Measurements from ENCODE around the gene FNDC3B.
A peak's percentile ranks its signal among the peaks of the same experiment; 100 is the strongest.

FNDC3B gene

DNA sequence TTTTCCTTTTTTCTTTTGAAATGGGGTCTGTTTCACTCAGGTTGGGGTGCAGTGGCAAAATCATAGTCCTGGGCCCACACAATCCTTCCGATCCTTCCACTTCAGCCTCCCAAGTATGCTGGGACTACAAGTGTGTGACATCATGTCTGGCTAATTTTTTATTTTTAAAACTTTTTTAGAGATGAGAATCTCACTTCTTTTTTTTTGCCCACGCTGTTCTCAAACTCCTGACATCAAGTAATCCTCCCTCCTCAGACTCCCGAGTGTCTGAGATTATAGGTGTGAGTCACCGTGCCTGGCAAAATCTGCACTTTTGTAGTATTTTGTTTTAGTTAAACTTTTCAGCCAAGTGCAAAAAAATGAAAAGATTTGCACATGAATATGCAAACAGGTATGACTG is 171.0 kb downstream of the FNDC3B start:
- TF ChIP-seq, protein P1, sequence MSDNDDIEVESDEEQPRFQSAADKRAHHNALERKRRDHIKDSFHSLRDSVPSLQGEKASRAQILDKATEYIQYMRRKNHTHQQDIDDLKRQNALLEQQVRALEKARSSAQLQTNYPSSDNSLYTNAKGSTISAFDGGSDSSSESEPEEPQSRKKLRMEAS (IDR thresholded peaks at IDR 0.05; ENCODE audit: low read depth, low read length) = no peak
- no peak for TF ChIP-seq POLR2A (IDR thresholded peaks at IDR 0.05; ENCODE audit: extremely low read depth, insufficient read length)
- TF ChIP-seq MYC (IDR thresholded peaks at IDR 0.05; ENCODE audit: low read depth, low read length) = no peak
- TF ChIP-seq, protein P2, sequence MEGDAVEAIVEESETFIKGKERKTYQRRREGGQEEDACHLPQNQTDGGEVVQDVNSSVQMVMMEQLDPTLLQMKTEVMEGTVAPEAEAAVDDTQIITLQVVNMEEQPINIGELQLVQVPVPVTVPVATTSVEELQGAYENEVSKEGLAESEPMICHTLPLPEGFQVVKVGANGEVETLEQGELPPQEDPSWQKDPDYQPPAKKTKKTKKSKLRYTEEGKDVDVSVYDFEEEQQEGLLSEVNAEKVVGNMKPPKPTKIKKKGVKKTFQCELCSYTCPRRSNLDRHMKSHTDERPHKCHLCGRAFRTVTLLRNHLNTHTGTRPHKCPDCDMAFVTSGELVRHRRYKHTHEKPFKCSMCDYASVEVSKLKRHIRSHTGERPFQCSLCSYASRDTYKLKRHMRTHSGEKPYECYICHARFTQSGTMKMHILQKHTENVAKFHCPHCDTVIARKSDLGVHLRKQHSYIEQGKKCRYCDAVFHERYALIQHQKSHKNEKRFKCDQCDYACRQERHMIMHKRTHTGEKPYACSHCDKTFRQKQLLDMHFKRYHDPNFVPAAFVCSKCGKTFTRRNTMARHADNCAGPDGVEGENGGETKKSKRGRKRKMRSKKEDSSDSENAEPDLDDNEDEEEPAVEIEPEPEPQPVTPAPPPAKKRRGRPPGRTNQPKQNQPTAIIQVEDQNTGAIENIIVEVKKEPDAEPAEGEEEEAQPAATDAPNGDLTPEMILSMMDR (IDR thresholded peaks at IDR 0.05; ENCODE audit: low read depth, low read length) = no peak
- DNase-seq (ENCODE audit: low read depth) = no peak

DNA sequence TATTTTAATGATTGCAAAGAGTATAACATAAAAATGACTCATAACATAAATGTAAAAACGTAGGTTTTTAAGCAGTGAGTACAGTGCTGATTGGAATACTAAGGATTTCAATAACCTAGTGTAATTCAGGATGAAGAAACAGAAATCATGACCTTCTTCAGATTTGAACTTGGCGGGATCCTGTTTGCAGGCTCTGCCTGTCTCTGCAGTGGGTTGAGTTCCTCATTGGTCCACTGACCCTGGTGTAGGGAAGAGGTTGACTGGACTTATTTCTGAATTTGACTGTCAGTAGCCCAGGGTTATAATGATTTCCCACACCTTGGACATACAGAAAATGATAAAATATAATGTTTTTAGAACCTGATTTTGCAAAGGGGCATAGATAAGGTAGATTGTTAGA is 171.7 kb downstream of the FNDC3B start:
- TF ChIP-seq, protein P1 (IDR thresholded peaks at IDR 0.05; ENCODE audit: low read depth, low read length) = no peak
- no peak for TF ChIP-seq MYC (IDR thresholded peaks at IDR 0.05; ENCODE audit: low read depth, low read length)
- no peak for TF ChIP-seq POLR2A (IDR thresholded peaks at IDR 0.05; ENCODE audit: extremely low read depth, insufficient read length)
- TF ChIP-seq, protein P2 (IDR thresholded peaks at IDR 0.05; ENCODE audit: low read depth, low read length) = no peak
- DNase-seq (ENCODE audit: low read depth) = no peak
- no peak overlapping the region for H3K4me3 ChIP-seq (ENCODE audit: low read depth, low read length)

More for the DNA sequence above, 171.0 kb downstream of the FNDC3B start:
- H3K4me3 ChIP-seq (ENCODE audit: low read depth, low read length) = no peak overlapping the region

DNA sequence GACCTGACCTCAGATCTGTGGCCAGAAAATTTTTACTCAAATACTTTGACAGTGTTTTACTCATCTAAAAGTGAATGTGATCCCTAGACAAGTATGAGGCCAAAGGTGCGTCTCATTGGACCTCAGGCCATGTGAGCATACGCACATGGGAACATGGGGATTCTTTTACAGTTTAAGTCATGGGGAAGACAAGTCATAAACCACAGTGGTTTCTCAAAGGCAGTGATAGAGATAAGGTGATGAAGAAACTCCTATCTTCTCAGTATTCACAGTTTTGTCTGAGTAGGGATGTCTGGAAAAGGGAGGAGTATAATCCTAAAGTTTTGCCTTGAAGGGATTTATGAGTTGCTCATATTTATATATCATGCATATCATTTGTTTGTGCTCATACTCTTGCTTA is 173.8 kb downstream of the FNDC3B start:
- no peak for DNase-seq (ENCODE audit: low read depth)
- no peak overlapping the region for H3K4me3 ChIP-seq (ENCODE audit: low read depth, low read length)
- no peak for TF ChIP-seq MYC (IDR thresholded peaks at IDR 0.05; ENCODE audit: low read depth, low read length)
- TF ChIP-seq, protein P1 (IDR thresholded peaks at IDR 0.05; ENCODE audit: low read depth, low read length) = 0 out of 2 replicates have a peak, but pooled peaks have one; percentile 6

DNA sequence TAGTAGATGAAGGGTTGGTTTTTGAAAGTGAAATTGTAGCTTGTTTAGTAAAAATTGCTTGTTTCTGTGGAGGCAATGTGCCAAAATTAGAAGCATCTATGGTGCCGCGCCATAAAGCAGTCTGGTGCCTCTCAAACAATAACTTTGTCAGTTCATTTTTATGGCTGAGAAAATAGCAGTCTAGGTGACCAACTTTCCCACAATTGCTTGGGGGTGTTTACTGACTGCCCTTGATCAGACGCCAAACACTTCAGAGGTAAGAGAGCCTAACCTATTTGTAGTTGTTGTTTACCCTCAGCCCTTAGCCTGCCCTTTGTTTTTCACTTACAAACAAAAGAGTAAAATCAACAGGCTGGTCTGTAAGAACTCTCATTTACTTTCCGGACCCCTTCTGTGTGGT is 174.5 kb downstream of the FNDC3B start:
- DNase-seq (ENCODE audit: low read depth) = no peak
- TF ChIP-seq, protein P1 (IDR thresholded peaks at IDR 0.05; ENCODE audit: low read depth, low read length) = no peak
- no peak for TF ChIP-seq MYC (IDR thresholded peaks at IDR 0.05; ENCODE audit: low read depth, low read length)
- TF ChIP-seq, protein P2 (IDR thresholded peaks at IDR 0.05; ENCODE audit: low read depth, low read length) = no peak
- TF ChIP-seq POLR2A (IDR thresholded peaks at IDR 0.05; ENCODE audit: extremely low read depth, insufficient read length) = no peak
- H3K4me3 ChIP-seq (ENCODE audit: low read depth, low read length) = no peak overlapping the region

DNA sequence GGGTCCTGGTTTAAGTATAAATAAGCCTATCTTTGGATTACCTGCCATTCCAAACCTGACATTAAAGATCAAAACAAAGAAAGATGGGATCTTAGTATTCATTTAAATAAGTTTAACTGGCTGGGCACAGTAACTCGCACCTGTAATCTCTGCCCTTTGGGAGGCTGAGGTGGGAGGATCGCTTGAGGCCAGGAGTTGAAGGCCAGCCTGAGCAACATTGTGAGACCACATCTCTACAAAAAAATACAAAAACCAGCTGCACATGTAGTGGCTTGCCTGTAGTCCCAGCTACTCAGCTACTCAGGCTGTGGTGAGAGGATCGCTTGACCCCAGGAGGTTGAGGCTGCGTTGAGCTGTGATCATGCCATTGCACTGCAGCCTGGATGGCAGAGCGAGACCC is 176.9 kb downstream of the FNDC3B start:
- TF ChIP-seq, protein P2 (IDR thresholded peaks at IDR 0.05; ENCODE audit: low read depth, low read length) = no peak
- TF ChIP-seq POLR2A (IDR thresholded peaks at IDR 0.05; ENCODE audit: extremely low read depth, insufficient read length) = no peak
- DNase-seq (ENCODE audit: low read depth) = no peak
- H3K4me3 ChIP-seq (ENCODE audit: low read depth, low read length) = no peak overlapping the region

DNA sequence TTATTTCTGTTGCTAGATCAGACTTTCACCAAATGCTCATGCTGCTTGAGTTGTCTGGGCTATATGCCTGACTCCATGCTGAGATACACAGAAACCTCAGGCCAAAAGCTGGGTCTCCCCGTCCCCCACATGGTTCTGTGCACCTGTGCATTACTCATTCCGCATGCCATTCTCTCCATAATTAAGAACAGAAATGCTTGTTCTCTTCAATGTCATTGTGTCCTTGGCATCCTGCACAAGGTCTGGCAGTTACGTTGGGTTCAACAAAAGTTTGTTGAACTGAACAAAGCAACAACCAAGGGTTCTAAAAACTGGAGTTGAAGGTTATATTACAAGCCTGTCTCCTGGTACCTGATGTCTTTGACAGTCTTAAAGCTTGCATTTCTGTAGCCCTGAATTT is 177.5 kb downstream of the FNDC3B start:
- H3K4me3 ChIP-seq (ENCODE audit: low read depth, low read length) = no peak overlapping the region
- no peak for DNase-seq (ENCODE audit: low read depth)
- TF ChIP-seq, protein P2 (IDR thresholded peaks at IDR 0.05; ENCODE audit: low read depth, low read length) = no peak
- TF ChIP-seq POLR2A (IDR thresholded peaks at IDR 0.05; ENCODE audit: extremely low read depth, insufficient read length) = no peak
- TF ChIP-seq, protein P1 (IDR thresholded peaks at IDR 0.05; ENCODE audit: low read depth, low read length) = no peak
- no peak for TF ChIP-seq MYC (IDR thresholded peaks at IDR 0.05; ENCODE audit: low read depth, low read length)
